Thoracic aorta (tissue), 2 donors: ENCODE data around the gene BRINP3. TPM values are rescaled to one million over a fixed set of nuclear protein-coding genes. Genes with fewer than 3 reads are reported as not detected.

Experiments
- ATAC-seq: fragments of 150-250 bp; one replicate; pipeline ENCODE4 v1.8.0; 2017; ENCODE audit warnings: low read depth; ENCODE audit not compliant: insufficient number of reproducible peaks, low FRiP score
- DNase-seq: peaks from one replicate; pipeline ENCODE4 v3.0.0-alpha.2; 2020; ENCODE audit warnings: low spot score
- H3K27ac ChIP-seq, 2 donors: fragments of 200-600 bp; sonication (generic); 1 replicate in 1 of 2; 2 replicates in 1 of 2; pipeline ENCODE4 v1.5.1; 2016; ENCODE audit warnings: mild to moderate bottlenecking in 2 of 2, moderate library complexity in 2 of 2
- H3K27me3 ChIP-seq: fragments of 200-600 bp; sonication (generic); replicated peaks from 2 replicates; pipeline ENCODE4 v1.6.0; 2016; ENCODE audit warnings: mild to moderate bottlenecking; ENCODE audit not compliant: insufficient read depth
- H3K36me3 ChIP-seq: fragments of 200-600 bp; sonication (generic); one replicate; pipeline ENCODE4 v1.5.1; 2016
- H3K4me1 ChIP-seq, 2 donors: fragments of 200-600 bp; sonication (generic); 1 replicate in 1 of 2; 2 replicates in 1 of 2; pipeline versions ENCODE4 v1.5.1 to v1.6.0; 2016; ENCODE audit warnings: low read depth in 2 of 2, mild to moderate bottlenecking in 1 of 2; ENCODE audit not compliant: control insufficient read depth in 1 of 2
- H3K4me3 ChIP-seq: fragments of 200-600 bp; sonication (generic); 2 replicates; pipeline ENCODE4 v1.5.1; 2016; ENCODE audit warnings: mild to moderate bottlenecking
- H3K9me3 ChIP-seq: fragments of 200-600 bp; sonication (generic); 2 replicates; pipeline ENCODE4 v1.5.1; 2016
- total RNA-seq, 2 donors: library from RNA; depleted of rRNA; stranded (reverse); fragments of >200 nt; gene quantifications; one replicate each; pipeline versions ENCODE4 v1.1.0 to v1.2.3, GENCODE V29; 2016
- TF ChIP-seq, protein P1 (sequence below): fragments of 200-600 bp; sonication (generic); IDR thresholded peaks from one replicate; pipeline ENCODE4 v1.5.1; 2019; ENCODE audit warnings: antibody characterized with exemption

BRINP3 gene
- total RNA-seq, 2 donors from 2014 or later, result 6.0 TPM; not detected in 1

DNA sequence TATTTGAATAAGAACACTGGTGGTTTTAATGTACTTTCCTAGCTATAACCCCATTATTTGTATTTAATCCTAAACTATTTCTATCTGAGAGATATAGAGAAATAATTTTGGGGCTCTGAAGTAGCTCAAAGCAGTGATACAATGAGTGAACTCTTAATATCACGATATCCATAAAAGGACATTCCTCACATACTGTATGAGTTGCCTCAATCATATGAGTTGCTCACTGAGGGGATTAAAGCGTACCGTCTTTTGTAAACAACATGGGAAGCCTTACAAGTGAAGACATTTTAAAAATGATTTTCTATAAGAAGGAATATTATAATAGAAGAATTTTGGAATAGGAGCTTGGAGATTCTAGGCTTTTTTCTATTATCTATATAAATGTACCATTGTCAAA, 21.5 kb downstream of the BRINP3 start:
- DNase-seq (no peak), ATAC-seq (no peak)
- no peak overlapping the region for H3K27ac ChIP-seq
- H3K4me1 ChIP-seq, result no peaks in the 10 kb centered on the region
- H3K36me3 ChIP-seq, result no peaks in the 10 kb centered on the region
- H3K4me3 ChIP-seq, result no peak overlapping the region
- H3K27me3 ChIP-seq, result no peaks in the 10 kb centered on the region
- no peaks in the 10 kb centered on the region for H3K9me3 ChIP-seq
- TF ChIP-seq, protein P1, sequence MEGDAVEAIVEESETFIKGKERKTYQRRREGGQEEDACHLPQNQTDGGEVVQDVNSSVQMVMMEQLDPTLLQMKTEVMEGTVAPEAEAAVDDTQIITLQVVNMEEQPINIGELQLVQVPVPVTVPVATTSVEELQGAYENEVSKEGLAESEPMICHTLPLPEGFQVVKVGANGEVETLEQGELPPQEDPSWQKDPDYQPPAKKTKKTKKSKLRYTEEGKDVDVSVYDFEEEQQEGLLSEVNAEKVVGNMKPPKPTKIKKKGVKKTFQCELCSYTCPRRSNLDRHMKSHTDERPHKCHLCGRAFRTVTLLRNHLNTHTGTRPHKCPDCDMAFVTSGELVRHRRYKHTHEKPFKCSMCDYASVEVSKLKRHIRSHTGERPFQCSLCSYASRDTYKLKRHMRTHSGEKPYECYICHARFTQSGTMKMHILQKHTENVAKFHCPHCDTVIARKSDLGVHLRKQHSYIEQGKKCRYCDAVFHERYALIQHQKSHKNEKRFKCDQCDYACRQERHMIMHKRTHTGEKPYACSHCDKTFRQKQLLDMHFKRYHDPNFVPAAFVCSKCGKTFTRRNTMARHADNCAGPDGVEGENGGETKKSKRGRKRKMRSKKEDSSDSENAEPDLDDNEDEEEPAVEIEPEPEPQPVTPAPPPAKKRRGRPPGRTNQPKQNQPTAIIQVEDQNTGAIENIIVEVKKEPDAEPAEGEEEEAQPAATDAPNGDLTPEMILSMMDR, result no peak

- Histone ChIP-seq H3K9me3 (no peaks in the 10 kb centered on the region), H3K4me1 (no peaks in the 10 kb centered on the region), H3K36me3 (no peaks in the 10 kb centered on the region), H3K4me3 (no peak overlapping the region), H3K27ac (no peak overlapping the region), H3K27me3 (no peaks in the 10 kb centered on the region)
- DNase-seq (no peak), ATAC-seq (no peak)
- TF ChIP-seq, protein P1, result no peak
Observed at GRCh38 chr1:190455631-190456030, 22.0 kb downstream of the BRINP3 start.

DNA sequence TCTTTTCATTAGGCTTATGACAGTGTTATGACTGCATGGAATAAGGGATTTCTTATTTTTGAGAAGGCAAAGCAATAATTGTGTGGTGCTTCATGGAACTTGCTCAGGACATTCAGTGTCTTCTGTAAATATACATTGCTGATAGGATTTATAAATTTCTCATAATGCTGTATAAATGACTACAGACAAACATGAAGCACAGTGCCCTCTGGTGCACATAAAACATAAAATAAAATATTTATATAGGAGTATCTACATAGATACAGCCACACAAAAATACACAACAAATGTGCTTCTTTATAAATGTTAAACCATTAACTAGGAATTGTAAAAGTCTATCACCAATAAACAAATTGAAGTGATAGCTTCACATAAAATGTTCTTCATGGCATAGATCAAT, 24.1 kb downstream of the BRINP3 start:
- no peak for DNase-seq
- Histone ChIP-seq H3K36me3 (no peaks in the 10 kb centered on the region), H3K27me3 (no peaks in the 10 kb centered on the region), H3K27ac (no peak overlapping the region), H3K9me3 (no peaks in the 10 kb centered on the region), H3K4me1 (no peaks in the 10 kb centered on the region), H3K4me3 (no peak overlapping the region)
- ATAC-seq, result no peak
- TF ChIP-seq, protein P1, result no peak

- Histone ChIP-seq H3K9me3 (no peaks in the 10 kb centered on the region), H3K27ac (no peak overlapping the region), H3K4me1 (no peaks in the 10 kb centered on the region), H3K27me3 (no peaks in the 10 kb centered on the region), H3K36me3 (no peaks in the 10 kb centered on the region), H3K4me3 (no peak overlapping the region)
- no peak for ATAC-seq
- no peak for DNase-seq
- TF ChIP-seq, protein P1, result no peak
Observed at GRCh38 chr1:190452272-190452848, 25.3 kb downstream of the BRINP3 start.

- TF ChIP-seq, protein P1, result no peak
- H3K4me3 ChIP-seq, result no peak overlapping the region
- H3K9me3 ChIP-seq, result no peaks in the 10 kb centered on the region
- H3K27me3 ChIP-seq, result no peaks in the 10 kb centered on the region
- ATAC-seq (no peak), DNase-seq (no peak)
- no peaks in the 10 kb centered on the region for H3K4me1 ChIP-seq
- no peaks in the 10 kb centered on the region for H3K36me3 ChIP-seq
- no peak overlapping the region for H3K27ac ChIP-seq
Observed at GRCh38 chr1:190444464-190444863, 33.2 kb downstream of the BRINP3 start.
